ENCODE data around the gene GAPVD1.

- TF ChIP-seq CTCF (IDR thresholded peaks at IDR 0.05; ENCODE audit: insufficient read depth, low read length) (no peak), POLR2AphosphoS5 (IDR thresholded peaks at IDR 0.05; ENCODE audit: low read depth) (no peak), SPI1 (IDR thresholded peaks at IDR 0.05; ENCODE audit: borderline replicate concordance, low read depth) (no peak), REST (IDR thresholded peaks at IDR 0.05; ENCODE audit: insufficient replicate concordance, low read depth) (no peak), GABPA (IDR thresholded peaks at IDR 0.05; ENCODE audit: low read depth) (no peak)
Measured at GRCh38 chr9:125375820-125376219, 114.2 kb downstream of the GAPVD1 start.
